Stimulated activated CD8-positive, alpha-beta memory T cell treated with anti-CD3 and anti-CD28 coated beads, Interleukin-7, amount 100 ng/mL, for 48 hours (primary cell): ENCODE results near the gene TBX2.

Experiments
- DNase-seq, 2 donors: peaks; one replicate each; pipeline ENCODE4 v3.0.0-alpha.2; 2020; ENCODE audit warnings: low read depth in 1 of 2; ENCODE audit errors: extremely low read depth in 1 of 2

Gene TBX2

DNA sequence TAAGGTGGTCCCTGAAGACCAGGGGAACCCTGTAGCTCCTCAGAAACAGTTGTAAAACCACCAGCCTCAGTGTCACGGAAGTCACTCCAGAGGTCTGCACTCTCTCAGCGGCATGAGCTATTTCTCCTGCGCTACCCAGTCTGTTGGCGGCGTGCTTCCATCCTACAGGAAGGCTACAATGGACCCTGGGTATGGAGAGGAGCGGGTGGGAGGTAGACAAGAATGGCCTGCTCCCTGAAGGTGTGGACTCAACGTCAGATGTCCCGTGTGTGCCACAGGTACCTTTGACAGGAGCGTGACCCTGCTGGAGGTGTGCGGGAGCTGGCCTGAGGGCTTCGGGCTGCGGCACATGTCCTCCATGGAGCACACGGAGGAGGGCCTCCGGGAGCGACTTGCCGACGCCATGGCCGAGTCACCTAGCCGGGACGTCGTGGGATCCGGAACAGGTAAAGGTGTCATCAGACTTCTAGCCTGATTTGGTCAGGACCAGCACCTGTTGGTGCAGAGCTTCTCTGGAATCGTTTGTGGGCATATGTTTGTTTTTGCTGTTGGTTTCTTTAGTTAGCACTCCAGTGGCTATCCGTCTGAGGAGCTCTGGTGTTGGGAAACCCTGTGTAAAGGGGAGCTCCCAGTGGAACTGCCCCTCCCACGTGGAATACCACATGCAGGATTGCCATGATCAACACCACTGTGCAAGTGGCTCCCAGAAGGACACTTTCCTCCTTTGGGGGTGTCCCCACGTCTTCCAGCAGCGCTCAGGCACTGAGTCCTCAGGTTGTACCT, 31.4 kb upstream of the TBX2 start:
- DNase-seq = no peak

GRCh38 chr17:61368832-61369450, 30.7 kb upstream of the TBX2 start:
- DNase-seq = no peak

DNA sequence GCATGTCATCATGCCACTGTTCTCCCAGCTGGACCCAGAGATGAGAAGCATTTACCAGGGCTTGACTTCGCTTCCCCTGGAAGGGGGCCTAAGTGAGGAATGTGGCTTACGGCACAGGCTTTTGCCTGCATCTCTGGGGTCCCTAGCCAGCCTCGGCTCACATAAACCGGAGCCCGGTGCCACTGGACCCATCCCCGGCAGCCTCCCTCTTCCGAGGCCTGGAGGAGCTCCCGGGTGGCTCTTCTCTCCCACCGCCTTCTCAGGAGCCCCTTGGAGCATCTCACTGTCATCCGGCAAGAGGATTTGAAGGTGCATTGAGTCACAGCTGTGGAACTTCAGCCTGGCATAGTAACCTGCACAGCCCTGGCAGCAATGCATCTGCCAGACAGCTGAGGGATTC, 29.9 kb upstream of the TBX2 start:
- no peak for DNase-seq

- DNase-seq = no peak
Observed at GRCh38 chr17:61371179-61371578, 28.5 kb upstream of the TBX2 start.

GRCh38 chr17:61371606-61372005, 28.0 kb upstream of the TBX2 start:
- no peak for DNase-seq

DNA sequence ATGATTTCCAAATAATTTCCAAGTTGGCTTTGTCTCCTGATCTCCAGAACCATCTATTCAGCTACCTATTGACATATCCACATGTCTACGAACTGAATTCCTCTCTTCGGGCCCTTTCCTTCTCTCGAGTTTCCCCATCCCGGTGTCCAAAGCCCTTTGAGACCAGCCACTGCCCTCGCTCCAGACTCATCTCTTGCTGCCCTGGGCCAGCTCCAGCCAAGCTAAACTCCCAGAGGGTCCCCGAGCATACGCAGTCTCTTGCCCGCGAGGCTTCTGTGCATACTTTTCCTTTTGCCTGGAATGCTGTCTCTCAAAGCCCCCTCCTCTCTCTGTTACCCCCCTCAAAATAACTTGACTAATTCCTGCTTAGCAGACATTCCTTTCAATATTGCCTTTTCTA, 27.2 kb upstream of the TBX2 start:
- no peak for DNase-seq

DNA sequence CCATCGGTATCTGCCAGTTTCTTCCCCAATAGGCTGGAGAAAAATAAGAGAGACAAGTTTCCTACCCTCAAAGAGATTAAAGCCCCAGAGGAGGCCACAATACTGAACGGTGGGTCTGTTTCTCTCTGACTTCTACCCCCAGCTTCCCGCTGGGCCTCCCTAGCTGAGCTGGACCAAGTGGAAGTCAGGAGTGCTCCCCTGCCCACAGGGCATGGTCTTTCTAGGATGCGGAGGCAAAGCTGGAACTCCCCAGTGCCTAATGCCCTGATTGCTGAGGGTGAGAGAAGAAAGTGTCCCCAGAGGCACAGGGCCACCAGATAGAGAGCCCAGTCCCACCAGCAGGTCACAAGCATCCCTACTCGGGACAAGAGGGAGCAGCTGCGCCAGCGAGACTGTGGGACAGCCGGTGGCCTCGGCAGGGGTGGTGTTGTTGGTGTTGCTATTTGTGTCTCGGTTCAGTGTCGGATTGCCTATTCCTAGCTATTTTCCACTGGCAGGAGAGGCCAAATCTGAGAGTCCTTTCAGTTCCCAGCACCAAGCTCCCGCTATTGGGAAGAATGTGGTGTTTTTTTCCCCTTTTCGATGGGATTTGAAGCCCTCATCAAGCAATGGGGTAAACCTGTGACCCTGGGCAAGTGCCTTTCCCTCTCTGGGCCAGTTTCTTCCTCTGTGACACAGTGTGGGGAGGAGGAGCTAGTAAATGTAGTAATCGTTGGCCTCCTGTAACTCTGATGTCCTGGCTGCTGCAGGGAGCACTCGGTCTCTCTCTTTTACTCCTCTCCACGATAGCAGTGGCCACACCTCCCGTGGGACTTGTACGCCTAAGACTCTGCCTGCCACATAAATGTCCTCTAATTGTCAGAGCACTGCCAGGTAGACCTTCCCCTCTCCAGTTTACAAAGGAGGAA, 22.5 kb upstream of the TBX2 start:
- DNase-seq = no peak

GRCh38 chr17:61378658-61379456, 20.8 kb upstream of the TBX2 start:
- DNase-seq = no peak

GRCh38 chr17:61379457-61380216, 20.0 kb upstream of the TBX2 start:
- no peak for DNase-seq

GRCh38 chr17:61380217-61380835, 19.3 kb upstream of the TBX2 start:
- no peak for DNase-seq

- no peak for DNase-seq
Observed at GRCh38 chr17:61380836-61381525, 18.7 kb upstream of the TBX2 start.

- DNase-seq = no peak
Observed at GRCh38 chr17:61381537-61381936, 18.1 kb upstream of the TBX2 start.

DNA sequence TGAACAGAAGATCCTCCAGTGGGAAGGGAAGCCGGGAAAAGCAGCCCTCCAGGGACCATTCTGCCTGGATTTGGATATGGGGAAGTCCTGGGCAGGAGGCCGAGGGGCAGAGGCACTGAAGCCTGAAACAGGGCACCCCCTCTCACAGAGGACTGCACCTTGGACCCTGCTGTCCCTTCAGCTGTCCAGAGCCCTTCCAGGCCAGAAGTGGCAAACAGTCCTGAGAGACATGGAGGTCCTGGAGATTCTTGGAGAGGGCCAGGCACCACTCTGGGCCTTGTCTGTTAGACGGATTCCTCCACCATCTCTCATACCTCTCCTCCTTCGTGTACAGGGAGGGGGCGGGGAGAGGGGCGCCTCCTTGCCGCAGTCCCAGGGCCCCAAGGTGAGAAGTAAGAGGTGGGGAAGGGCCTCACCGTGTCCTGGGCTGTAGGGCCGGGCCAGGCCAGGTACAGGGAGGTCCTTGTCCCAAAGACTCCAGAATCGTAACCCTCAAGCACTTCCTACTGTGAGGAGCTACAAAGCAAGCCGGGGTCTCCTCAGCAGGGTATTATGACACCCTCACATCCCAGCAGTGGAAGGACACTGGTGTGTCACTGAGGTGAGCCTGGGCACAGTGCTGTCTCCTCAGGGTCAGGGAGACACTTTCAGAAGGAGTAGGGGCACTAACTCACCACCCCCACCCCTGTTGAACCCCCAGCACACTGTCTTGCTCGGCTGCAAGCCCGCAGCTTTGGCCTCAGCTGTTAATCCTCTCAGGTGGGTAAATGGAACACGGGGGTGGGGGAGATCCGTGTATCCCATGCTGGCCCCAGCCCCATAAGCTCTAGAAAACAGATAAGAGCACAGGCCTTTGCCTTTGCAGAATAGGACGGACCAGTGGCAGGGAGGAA, 16.6 kb upstream of the TBX2 start:
- DNase-seq = no peak

DNA sequence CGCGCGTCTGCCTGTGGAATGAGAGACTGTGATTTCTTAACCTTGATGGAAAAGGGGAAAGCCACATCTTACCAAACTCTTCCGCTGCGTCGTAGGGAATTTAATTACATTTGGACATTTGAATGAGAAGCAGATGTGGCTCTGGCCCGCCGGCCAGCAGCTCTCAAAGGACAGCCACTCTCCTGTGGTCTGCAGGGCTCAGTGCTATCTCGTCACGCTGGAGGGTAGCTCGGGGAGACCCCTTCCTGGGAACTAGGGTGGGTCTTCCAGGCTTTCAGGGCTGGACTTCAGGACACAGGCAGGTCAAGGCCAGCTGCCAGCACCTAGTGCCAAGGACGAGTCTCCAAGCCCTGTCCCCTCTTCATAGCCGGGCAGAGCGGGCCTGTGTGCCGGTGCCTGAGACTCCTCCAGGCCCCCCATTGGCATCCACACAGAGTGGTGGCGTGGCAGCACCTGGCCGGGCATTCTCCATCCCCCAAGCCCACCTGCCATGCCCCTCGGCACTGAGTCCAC, 15.9 kb upstream of the TBX2 start:
- no peak for DNase-seq

DNA sequence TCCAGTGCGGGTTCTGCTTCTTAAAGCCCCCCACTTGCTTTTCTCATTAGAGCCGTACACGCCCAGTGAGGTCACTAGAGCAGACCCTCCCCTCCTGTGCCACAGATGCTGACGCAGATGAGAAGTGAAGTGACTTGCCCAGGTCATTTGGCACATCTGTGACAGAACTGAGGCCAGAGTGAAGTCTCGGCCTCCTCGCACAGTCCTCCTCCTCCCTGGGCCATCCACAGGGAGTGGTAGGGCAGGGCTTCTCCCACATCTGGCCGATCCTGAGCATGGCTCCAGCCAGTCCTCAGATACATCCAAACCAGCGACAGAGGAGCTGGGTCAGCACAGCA, 15.3 kb upstream of the TBX2 start:
- no peak for DNase-seq

DNA sequence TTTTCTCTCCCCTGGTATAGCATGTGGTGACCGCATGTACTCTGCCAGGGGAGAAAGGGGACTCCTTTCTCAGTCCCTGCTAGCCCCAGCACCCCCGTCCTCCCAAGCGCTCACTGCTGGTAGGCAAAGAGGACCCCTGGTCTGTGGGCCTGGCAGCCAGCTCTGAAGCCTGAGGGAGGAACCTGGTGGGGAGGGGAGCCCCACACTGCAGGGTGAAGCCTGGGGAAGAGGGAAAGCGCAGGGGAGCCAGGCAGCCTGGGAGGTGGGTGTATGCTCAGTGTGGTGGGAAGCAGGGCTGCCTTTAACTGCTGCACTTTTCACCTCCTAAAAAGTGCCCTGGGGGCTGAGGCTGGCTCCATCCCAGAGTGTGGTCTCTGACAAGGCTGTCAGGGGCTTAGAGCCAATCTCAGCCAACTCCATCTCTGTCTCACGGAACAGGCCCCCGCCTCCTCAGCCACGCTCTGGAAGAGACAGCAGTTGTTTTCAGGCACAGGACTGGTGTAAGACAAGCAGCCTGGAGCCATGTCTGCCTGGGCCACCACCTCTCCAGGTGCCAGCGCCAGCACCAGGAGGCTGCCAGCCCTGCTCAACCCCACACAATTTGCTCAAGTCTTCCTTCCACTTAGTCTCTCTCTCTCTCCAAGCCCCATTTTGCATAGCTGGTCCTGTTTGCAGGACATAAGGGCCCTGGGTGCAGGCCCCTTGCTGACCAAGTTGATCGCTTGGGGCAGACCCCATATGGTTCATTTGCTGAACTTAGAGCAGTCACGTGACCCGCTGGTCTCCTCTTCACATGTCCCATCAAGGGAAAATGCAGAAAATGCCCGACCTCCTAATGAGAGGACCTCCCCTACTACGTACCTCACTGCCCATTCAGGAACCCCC, 14.7 kb upstream of the TBX2 start:
- no peak for DNase-seq
